ENCODE results near the gene AIFM3. TPM values are rescaled to one million over a fixed set of nuclear protein-coding genes. Genes with fewer than 3 reads are reported as not detected.

The AIFM3 gene
- total and polyA plus RNA-seq, 2 donors (not counting 1 experiment from before 2014, with no cell fraction given), result 3.0 to 6.0 TPM

- WGBS (ENCODE audit: insufficient coverage), result 76% methylated on average over 12 of the region's 13 CpGs
- Histone ChIP-seq H3K27ac (ENCODE audit: low read length in 2 of 2) (no peak overlapping the region), H3K4me1 (ENCODE audit: control insufficient read depth in 2 of 2, insufficient read depth in 2 of 2, low read length in 2 of 2) (peaks cover 36 to 54% of the 10 kb centered on the region in 2 donors), H3K9me3 (ENCODE audit: control extremely low read depth in 1 of 3, control insufficient read depth in 2 of 3, insufficient read depth in 1 of 3, low read length in 2 of 3) (no peaks in the 10 kb centered on the region), H3K79me2 (ENCODE audit: control insufficient read depth, insufficient read depth, low read length) (no peaks in the 10 kb centered on the region), H2AFZ (ENCODE audit: insufficient read depth, low read depth, low read length, poor library complexity, severe bottlenecking) (peak overlapping the region; percentile 79), H4K20me1 (ENCODE audit: control insufficient read depth, insufficient read depth, low read length, poor library complexity, severe bottlenecking) (no peaks in the 10 kb centered on the region), H3K9ac (ENCODE audit: low read length) (no peak overlapping the region), H3K4me2 (replicated peaks; ENCODE audit: low read depth, low read length, poor library complexity, severe bottlenecking) (peak overlapping the region; percentile 94), H3K4me3 (ENCODE audit: control extremely low read depth in 1 of 5, extremely low read depth in 1 of 5, insufficient read depth in 1 of 5, low read depth in 2 of 5, low read length in 4 of 5) (no peak overlapping the region), H3K36me3 (replicated peaks in 1 of 2; ENCODE audit: control extremely low read depth in 1 of 2, control insufficient read depth in 1 of 2, extremely low read depth in 1 of 2, insufficient read depth in 2 of 2, low read length in 1 of 2) (no peaks in the 10 kb centered on the region), H3K27me3 (replicated peaks in 1 of 4; ENCODE audit: control extremely low read depth in 1 of 4, control insufficient read depth in 3 of 4, insufficient read depth in 4 of 4, low read length in 3 of 4) (peaks cover 0 to 17% (median 2%) of the 10 kb centered on the region in 4 experiments)
- peaks cover 3% of the 10 kb centered on the region for H3K27me3 Mint-ChIP-seq
- intact Hi-C loops (cut with micrococcal nuclease), result no loop called here
- TF ChIP-seq CTCF (IDR thresholded peaks at IDR 0.05) (no peak), EZH2 (IDR thresholded peaks at IDR 0.05; ENCODE audit: borderline replicate concordance, insufficient read depth, low read depth, low read length, poor library complexity, severe bottlenecking) (no peak)
- DNase-seq, result no peak
- no peak for ATAC-seq (ENCODE audit: low read depth)
- ChIA-PET CTCF (no interaction called here), POLR2A (no interaction called here)
- peaks cover 46% of the 10 kb centered on the region for H3K4me1 Mint-ChIP-seq
- H3K27ac Mint-ChIP-seq, result peak overlapping the region; percentile 56
- peak overlapping the region; percentile 70 for H3K4me3 Mint-ChIP-seq
- H3K9me3 Mint-ChIP-seq (ENCODE audit: insufficient read depth), result no peaks in the 10 kb centered on the region
Measured at GRCh38 chr22:20965888-20966855, 883 bp upstream of the AIFM3 start.

GRCh38 chr22:20967697-20968211, 699 bp downstream of the AIFM3 start:
- intact Hi-C loops (cut with micrococcal nuclease), result no loop called here
- Histone ChIP-seq H3K4me1 (ENCODE audit: control insufficient read depth in 2 of 2, insufficient read depth in 2 of 2, low read length in 2 of 2) (peaks cover 45 to 64% of the 10 kb centered on the region in 2 donors), H4K20me1 (ENCODE audit: control insufficient read depth, insufficient read depth, low read length, poor library complexity, severe bottlenecking) (no peaks in the 10 kb centered on the region), H3K9me3 (ENCODE audit: control extremely low read depth in 1 of 3, control insufficient read depth in 2 of 3, insufficient read depth in 1 of 3, low read length in 2 of 3) (no peaks in the 10 kb centered on the region), H3K9ac (ENCODE audit: low read length) (peak overlapping the region; percentile 28), H3K4me3 (ENCODE audit: control extremely low read depth in 1 of 5, extremely low read depth in 1 of 5, insufficient read depth in 1 of 5, low read depth in 2 of 5, low read length in 4 of 5) (no peak overlapping the region), H3K4me2 (replicated peaks; ENCODE audit: low read depth, low read length, poor library complexity, severe bottlenecking) (peak overlapping the region; percentile 66), H2AFZ (ENCODE audit: insufficient read depth, low read depth, low read length, poor library complexity, severe bottlenecking) (peak overlapping the region; percentile 58), H3K79me2 (ENCODE audit: control insufficient read depth, insufficient read depth, low read length) (no peaks in the 10 kb centered on the region), H3K36me3 (replicated peaks in 1 of 2; ENCODE audit: control extremely low read depth in 1 of 2, control insufficient read depth in 1 of 2, extremely low read depth in 1 of 2, insufficient read depth in 2 of 2, low read length in 1 of 2) (no peaks in the 10 kb centered on the region), H3K27ac (ENCODE audit: low read length in 2 of 2) (peak overlapping the region; percentile 38 to 53), H3K27me3 (replicated peaks in 1 of 4; ENCODE audit: control extremely low read depth in 1 of 4, control insufficient read depth in 3 of 4, insufficient read depth in 4 of 4, low read length in 3 of 4) (peaks cover 0 to 15% (median 2%) of the 10 kb centered on the region in 4 experiments)
- H3K4me3 Mint-ChIP-seq, result peak overlapping the region; percentile 60
- H3K4me1 Mint-ChIP-seq, result peaks cover 57% of the 10 kb centered on the region
- 95% methylated on average over 14 of the region's 19 CpGs for WGBS (ENCODE audit: insufficient coverage)
- H3K27me3 Mint-ChIP-seq, result peaks cover 3% of the 10 kb centered on the region
- DNase-seq (peak; percentile 22), ATAC-seq (ENCODE audit: low read depth) (no peak)
- TF ChIP-seq CTCF (IDR thresholded peaks at IDR 0.05), result no peak
- no peak for TF ChIP-seq EZH2 (IDR thresholded peaks at IDR 0.05; ENCODE audit: borderline replicate concordance, insufficient read depth, low read depth, low read length, poor library complexity, severe bottlenecking)
- ChIA-PET POLR2A (no interaction called here), CTCF (interaction anchor here (0.6 kb wide), 1 partner anchor 10 kb away, joined by 3 read pairs; no protein-coding TSS in a partner anchor)
- no peaks in the 10 kb centered on the region for H3K9me3 Mint-ChIP-seq (ENCODE audit: insufficient read depth)
- peak overlapping the region; percentile 43 for H3K27ac Mint-ChIP-seq
